ENCODE results near the gene TNFSF10.
"Not testable (repeated sequence)": the region's sequence is repeated elsewhere in the genome, so short reads cannot be mapped to it uniquely, and the experiment has no call there.

TNFSF10 gene

DNA sequence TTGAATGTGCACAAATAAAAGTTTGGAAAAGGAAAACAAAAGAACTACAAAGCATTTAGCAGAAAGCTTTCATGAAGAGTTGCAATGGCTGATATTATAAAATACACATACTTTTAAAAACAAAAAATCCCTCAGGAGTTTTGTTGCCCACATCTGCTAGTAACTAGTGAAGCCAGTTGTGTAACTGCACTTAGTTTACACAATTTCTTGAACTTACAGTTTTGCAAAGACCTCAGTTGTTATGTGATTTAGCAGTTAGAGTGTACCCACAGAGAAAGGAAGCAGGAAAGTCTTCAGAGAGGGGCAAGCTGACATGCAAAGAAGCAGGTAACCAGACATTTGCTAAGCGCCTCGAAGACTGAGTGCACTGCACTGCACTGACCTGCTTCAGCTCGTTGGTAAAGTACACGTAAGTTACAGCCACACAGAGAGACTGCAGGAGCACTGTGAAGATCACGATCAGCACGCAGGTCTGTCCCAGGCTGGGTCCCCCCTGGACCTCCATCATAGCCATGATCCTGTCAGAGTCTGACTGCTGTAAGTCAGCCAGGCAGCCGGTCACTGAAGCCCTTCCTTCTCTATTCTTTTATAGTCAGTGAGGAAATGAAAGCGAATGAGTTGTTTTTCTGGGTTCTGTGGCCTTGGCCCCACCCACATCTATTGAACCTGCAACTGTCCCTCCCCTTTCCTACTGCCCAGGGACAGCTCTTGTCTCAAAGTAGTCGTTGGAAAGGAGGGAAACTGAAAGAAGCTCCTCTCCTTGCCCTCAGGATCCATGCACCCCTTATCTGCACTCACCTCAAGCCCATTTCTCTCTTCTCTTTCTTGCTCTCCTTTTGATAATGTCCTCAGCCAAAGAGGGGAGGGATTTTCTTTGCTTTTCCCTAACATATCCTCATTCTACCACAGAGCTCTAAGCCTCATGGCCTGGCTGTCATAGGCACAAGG, at the start of gene TNFSF10:
TSS of gene TNFSF10 (minus strand) at position 560 of the 948 bp plus-strand sequence. CDS start at position 514, 46 bp downstream.
- peak; percentile 77 for DNase-seq

DNA sequence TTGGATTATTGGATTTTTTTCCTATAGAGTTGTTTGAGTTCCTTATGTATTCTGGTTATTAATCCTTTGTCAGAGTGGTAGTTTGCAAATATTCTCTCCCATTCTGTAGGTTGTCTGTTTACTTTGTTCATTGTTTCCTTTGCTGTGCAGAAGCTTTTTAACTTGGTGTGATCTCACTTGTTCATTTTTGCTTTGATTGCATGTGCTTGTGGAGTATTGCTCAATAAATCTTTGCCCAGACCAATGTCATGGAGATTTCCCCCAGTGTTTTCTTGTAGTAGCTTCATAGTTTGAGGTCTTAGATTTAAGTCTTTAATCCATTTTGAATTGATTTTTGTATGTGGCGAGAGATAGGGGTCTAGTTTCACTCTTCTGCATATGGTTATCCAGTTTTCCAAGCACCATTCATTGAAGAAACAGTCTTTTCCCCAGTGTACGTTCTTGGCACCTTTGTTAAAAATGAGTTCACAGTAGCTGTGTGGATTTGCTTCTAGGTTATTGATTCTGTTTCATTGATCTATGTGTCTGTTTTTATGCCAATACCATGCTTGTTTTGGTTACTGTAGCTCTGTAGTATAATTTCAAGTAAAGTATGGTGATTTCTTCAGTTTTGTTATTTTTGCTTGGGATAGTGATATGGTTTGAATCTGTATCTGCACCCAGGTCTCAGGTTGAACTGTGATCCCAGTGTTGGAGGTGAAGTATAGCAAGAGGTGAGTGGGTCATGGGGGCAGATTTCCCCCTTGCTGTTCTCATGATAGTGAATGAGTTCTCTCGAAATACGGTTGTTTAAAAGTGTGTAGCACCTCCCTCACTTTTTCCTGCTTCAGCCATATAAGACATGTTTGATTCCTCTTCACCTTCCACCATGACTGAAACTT, 46.1 kb upstream of the TNFSF10 start:
- no peak for DNase-seq

DNA sequence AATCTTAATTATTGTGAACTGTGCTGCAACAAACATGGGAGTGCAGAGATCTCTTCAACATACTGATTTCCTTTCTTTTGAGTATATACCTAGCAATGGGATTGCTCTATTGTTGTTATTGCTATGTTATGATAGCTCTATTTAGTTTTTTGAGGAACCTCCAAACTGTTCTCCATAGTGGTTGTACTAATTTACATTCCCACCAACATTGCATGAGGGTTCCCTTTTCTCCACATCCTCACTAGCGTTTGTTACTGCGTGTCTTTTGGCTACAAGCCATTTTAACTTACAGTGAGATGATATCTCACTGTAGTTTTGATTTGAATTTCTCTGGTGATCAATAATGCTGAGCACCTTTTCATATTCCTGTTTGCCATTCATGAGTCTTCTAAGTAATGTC, 45.5 kb upstream of the TNFSF10 start:
- DNase-seq, result no peak

DNA sequence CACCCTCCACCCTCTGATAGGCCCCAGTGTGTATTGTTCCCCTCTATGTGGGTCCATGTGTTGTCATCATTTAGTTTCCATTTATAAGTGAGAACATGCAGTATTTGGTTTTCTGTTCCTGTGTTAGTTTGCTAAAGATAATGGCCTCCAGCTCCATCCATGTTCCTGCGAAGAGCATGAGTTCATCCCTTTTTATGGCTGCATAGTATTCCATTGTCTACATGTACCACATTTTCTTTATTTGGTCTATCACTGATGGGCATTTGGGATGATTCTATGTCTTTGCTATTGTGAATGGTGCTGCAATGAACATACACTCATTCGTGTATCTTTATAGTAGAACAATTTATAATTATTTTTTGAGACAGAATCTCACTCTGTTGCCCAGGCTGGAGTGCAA, 43.6 kb upstream of the TNFSF10 start:
- not testable (repeated sequence) for DNase-seq

DNA sequence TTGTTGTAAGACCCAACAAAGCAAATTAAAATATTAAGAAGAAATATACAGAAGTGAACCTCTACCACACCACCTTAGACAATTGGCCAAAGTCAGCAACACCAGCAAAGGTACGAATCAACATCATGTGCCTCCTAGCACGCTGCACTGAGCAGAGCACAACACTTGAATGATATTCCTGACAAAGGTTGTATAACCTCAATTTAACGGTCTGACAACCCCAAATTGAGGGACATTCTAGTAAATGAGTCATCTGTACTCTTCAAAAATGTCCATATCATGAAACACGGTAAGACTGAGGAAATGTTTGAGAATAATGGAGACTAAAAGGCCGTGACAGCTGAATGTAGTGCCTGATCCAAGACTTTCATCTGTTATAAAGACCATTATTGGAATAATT, 41.3 kb upstream of the TNFSF10 start:
- no peak for DNase-seq

DNA sequence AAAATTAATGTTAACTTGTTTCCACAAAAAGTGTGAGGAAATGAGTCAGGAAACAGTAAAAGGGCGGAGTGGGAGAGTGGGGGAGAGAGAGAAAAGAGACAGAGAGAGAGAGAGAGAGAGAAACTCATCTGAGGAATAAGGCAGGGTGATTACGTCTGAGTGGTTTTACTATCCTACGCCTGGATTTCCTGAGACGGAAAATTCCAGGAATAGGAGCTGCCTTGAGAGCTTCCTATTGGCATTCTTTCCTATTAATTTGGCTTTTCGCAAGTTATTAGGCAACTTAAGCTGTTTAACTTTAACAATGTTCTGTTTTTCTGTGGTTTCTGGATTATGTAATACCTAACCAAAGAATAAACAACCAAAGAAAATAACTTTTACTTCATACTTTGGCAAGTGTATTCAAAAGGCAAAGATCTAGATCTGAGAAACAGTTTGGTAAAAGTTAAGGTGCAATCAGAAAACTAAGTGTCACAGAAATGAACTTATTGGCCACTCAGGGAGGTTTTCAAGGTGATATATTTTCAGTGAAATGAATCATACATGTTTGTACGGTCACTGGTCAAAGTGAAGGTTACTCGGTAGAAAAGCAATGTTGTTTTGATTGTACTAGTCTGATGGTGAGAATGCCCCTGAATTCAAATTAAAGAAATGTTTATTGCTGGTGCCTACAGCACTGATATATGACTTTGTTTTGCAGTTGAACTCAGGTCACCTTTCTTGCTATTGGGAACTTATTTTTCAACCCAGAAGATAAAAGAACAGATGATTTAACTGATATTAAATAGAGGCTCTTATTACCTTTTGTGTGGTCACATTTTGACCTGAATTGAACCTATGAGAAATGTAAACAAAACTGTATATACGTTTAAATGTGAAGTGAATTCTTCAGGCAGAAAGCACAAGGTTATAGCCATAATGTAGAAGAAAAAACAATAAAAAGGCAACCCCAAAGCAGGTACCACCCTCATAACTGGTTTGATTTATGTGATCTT, 39.9 kb upstream of the TNFSF10 start:
- no peak for DNase-seq

DNA sequence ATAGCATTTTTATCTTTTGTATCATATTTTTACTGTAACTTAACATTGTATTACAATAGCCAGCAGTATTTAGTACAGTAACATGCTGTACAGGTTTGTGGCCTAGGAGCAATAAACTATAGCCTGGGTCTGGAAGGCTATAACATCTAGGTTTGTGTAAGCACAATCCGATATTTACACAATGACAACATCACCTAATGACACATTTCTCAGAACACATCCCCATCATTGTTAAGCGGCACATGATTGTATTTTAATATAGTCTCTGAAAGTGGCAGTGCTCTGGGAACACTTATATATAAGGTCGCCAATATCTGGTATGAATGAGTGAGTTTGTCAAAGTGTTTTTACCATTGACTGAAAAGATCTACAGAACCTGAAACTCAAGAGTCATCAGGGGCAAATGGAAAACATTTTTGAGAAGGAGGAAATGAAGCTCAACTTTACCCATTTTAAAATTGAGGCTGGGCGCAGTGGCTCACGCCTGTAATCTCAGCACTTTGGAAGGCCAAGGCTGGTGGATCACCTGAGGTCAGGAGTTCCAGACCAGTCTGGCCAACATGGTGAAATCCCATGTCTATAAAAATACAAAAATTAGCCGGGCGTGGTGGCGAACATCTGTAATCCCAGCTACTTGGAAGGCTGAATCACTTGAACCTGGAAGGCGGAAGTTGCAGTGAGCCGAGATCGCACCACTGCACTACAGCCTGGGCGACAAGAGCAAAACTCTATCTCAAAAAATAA, 38.8 kb upstream of the TNFSF10 start:
- DNase-seq, result no peak

DNA sequence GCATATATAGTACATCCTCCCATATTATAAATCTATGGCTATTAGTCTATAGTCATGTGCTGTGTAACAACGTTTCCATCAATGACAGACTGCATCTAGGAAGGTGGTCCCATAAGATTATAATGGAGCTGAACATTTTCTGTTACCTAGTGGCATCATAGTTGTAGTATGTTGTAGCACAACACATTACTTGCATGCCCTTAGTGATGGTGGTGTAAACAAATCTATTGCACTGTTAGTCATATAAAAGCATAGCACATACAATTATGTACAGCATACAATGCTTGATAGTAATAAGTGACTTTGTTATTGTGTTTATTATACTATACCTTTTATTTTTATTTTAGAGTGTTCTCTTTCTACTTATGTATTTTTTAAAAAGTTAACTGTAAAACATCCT, 37.4 kb upstream of the TNFSF10 start:
- DNase-seq, result no peak

DNA sequence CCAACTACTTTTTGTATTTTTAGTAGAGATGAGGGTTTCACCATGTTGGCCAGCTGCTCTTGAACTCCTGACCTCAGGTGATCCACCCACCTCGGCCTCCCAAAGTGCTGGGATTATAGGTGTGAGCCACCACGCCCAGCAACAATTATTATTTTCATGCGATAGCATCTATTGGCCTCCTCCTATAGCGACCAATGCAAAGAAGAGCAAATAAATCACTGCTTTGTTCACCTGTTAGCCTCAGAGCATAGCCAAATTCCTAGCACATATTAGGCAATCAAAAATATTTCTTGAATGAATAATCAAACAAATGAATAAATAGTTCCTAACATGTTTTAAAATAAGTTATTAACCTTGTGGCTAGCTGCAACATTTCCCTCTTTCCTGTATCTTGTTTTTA, 36.8 kb upstream of the TNFSF10 start:
- no peak for DNase-seq

DNA sequence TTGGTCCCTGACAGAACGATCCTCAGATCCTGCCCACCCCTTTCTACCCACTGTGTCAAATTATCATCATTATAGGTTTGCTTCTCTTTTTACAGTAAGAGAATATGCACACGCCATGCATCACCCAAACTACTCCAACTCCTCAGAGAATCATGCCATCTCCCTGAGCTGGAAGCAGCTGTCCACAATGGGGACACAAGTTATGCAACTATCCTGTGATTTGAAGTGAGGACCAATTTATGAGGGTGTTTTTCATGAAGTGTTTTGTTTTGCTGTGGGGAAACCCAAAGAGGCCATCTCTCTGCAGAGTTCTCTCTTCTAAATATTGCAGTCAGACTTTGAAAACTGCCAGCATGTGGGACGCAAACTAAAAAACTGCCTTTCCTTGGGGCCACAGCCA, 35.8 kb upstream of the TNFSF10 start:
- DNase-seq, result no peak

DNA sequence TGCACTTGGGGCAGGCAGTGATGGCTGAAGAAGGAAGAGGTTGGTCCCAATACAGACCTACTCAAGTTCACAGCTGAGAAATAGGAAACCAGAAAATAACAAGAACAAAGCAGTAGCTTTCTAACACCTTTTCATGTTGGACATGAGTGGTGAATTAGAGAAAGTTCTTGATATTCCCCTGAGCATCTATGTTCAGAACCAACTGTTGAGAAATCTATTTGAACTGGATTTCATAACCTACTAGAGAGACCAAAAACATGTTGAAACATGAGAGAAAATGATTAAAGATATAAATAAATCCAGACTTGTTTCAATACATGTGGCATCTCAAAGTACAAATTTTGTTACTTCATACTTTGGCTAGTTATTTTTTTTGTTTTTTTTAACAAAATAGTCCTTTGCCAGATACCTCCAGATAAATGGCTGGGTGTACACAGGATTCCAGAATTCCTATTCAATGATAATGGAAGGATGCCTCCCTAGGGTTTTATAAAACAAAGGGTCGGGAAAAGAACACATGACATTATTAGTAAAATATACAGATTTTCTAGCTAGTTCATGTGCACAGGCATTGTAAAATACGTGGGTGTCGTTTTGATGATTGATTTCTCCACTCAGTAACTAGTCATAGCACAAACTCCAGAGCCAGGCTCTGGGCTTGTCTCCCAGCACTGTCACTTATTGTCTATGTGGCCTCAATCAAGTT, 34.4 kb upstream of the TNFSF10 start:
- no peak for DNase-seq

DNA sequence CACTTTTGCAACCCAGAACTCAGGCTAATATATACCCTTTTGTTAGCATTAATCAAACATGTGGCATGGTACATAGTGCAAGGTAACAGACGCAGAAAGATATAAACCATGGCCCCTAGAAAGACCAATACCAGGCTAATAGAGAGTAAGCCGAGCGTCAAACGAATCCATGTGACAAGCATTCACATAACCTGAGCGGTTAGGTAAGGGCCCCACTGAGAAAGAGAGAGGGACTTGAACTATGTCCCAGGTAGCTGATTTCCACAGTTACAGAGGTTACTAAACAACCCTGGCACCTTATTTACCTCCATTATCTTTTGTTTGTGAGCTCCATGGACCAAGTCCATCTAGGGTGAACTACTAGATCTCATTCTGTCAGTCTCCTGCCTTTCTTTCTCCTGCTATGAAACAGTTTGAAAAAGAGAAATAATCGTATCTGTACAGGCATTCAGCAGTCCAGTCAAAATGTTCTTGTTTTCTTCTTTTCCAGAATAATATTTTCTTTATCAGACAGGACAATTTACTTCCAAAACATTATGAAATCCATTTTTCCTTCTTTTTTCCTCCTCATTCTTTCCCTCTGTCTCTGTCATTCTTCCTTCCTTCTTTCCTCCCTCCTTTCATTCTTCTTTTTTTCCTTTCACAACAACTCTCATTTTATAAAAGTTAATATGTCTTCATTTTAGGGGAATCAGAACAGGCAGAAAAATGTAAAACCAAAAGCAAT, 30.5 kb upstream of the TNFSF10 start:
- DNase-seq, result no peak

DNA sequence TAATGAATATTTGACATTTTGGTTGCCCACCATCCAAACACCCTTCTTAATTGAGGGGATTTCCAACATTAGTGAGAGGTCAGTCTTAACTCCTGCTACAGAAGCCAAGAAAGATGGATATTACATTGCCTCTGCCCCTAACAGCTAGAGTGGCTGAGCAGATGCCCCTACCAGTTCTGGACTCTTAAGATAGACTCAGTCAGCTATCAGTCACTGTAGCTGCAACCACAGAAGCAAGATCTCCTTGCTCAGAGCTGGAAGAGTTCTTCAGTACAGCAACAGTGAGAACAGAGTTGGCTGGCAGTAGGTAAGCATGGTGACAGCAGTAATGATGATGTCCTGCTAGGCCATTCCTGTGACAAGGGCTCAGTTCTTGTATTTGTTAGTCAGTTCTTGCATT, 29.4 kb upstream of the TNFSF10 start:
- DNase-seq, result no peak

DNA sequence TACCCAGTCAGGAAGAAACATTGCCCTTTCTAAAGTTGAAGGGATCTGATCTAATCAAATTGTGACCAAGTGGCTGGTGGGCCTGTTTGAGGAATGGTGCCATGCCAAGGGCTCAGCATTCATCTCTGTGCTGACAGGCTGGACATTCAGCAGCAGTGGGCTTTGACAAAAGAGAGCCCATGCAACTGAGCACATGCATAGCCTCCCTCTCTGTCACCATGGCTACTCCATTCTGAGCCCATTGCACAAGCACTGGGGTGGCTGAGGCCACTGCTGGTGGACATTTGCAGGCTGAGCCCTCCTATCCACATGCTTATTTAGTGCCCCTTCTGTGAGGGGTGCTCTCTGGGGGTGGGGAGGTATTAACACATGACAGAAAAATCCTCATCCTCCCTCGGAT, 28.6 kb upstream of the TNFSF10 start:
- DNase-seq, result no peak

DNA sequence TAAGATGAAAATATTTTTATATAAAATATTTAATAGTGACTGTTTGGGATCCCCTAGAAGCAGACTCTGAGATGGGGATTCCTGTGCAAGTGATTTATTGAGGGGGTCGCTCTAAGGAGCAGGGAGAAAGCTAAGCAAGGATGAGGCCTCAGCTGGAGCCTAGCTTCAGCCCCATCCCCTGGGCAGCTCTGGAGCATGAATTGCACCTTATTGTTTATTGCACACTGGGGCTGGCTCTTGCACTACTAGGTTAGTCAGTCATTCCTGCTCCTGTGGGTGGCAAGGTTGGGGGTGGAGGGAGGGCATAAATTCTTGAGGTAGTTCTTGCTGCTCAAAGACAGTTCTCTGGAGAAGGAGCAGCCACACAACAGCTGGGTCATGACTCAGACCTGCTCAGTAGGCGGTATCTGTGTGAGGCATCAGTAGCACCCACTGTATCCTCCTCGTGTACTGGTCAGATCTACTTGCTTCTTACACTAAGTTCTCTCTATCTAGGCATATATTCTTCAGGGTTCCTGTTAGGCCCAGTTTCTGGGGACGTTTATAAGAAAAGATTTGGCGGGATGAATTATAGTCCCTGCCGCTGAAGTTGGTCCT, 27.2 kb upstream of the TNFSF10 start:
- peak; percentile 77 for DNase-seq

DNA sequence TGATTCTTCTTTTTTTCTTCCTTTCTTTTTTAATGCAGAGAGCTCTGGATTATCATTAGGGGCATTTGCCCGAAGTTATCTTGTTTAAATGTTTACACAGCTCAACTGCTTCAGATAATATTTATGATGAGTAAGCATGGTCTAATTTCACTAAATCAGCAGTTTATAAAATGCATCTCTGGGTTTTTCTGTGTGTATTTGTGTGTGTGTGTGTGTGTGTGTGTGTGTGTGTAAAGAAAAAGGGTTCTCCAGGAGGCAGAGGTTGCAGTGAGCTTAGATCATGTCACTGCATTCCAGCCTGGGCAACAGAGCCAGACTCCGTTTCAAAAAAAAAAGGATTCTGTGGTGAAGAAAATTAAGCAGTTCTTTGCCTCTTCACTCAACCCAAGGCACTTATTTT, 25.9 kb upstream of the TNFSF10 start:
- no peak for DNase-seq

DNA sequence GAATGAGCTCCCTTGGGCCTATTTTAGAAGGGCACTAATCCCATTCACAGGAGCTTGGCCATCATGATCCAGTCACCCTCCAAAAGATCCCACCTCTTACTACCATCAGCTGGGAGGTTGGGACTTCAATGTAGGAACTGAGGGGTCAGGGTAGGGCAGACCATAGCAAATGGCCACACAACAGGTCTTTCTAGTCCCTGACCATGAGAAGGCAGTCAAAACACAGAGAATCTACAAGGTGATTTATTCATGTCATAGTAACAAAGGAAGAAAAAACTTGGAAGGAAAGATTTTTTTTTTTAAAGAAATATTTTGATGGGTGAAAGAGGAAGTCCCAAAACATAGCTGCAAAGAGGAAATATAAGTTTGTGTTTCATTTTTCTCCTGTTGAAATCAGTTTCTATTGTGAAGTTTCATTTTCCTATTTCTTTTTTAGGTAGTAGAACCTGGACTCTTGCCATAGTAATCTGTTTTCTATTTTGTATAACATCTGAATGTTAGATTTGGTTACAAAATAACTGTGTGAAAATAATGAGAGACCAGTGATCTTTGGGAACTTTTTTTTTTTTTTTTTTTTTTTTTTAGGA, 23.5 kb upstream of the TNFSF10 start:
- DNase-seq, result no peak

DNA sequence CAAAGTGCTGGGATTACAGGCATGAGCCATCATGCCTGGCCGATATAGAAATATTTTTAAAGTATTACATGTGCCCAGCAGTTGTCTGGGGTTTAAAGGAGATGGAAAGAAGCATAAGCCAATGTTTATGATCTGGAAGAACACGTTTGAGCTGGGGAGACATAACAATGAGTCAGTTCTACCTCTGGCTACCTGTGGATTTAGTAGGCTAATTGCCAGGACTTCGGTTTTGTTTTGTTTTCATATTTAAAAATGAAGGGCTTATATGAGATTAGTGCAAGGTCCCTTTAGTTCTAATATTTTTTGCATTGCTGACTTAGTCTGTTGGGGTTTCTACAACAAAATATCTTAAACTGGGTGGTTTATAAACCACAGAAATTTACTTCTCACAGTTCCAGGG, 22.9 kb upstream of the TNFSF10 start:
- no peak for DNase-seq

DNA sequence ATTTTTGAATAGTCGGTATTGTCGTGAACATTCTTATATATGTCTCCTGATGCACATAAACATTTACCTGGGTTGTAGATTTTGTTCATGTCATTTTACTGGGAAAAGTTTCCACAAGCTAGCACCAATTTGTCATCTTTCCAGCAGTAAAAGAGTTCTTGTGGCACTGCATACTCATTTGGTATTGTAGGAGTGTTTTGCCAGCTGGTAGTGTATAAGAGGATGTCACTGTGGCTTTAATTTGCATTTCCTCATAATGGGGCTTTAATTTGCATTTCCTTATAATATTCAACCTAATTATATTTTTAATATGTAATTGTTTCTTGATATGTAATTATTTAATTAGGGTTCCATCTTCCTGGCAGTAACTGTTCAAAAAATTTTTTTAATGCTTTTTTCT, 21.2 kb upstream of the TNFSF10 start:
- no peak for DNase-seq

DNA sequence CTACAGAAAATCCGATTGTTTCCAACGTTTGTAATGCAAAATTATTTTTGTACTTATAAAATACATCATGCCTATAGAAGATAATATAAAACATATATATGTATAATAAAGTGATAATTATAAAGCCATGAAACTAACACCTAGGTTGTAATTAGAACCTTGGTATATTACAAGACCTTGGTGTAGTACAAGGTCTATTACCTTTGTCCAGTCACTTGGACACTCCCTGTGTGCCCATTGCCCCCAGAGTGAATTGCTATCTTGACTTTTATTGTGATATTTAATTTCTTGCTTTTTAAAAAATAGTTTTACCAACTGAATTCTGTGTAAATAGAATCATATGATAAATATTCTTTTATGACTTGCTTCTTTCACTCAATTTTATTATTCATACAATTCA, 20.7 kb upstream of the TNFSF10 start:
- DNase-seq, result no peak

Measured in activated CD8-positive, alpha-beta memory T cell treated with anti-CD3 and anti-CD28 coated beads for 24 hours (primary cell).